Measurements from ENCODE around the gene SYNDIG1.

- TF ChIP-seq POLR2AphosphoS5 (IDR thresholded peaks at IDR 0.05; ENCODE audit: low read depth, low read length) = no peak
- no peak for TF ChIP-seq SIN3A (IDR thresholded peaks at IDR 0.05; ENCODE audit: borderline replicate concordance, low read depth, low read length)
- TF ChIP-seq CTCF (IDR thresholded peaks at IDR 0.05) = no peak
- no peak for TF ChIP-seq USF2 (IDR thresholded peaks at IDR 0.05; ENCODE audit: borderline replicate concordance, low read depth, low read length)
- TF ChIP-seq RFX5 (IDR thresholded peaks at IDR 0.05; ENCODE audit: low read length) = no peak
- TF ChIP-seq EP300 (IDR thresholded peaks at IDR 0.05; ENCODE audit: borderline replicate concordance in 1 of 2, low read depth in 1 of 2, low read length in 1 of 2) = no peak
- no peak for TF ChIP-seq RAD21 (IDR thresholded peaks at IDR 0.05; ENCODE audit: low read length)
These were observed 149.8 kb downstream of the SYNDIG1 start for GRCh38 chr20:24619212-24619611.

Data from SK-N-SH (cell line).